Activated CD4-positive, alpha-beta T cell treated with anti-CD3 and anti-CD28 coated beads, Interleukin-2, amount 10 ng/mL, durations not matched to agents 7 days and 5 days (primary cell): ENCODE data around the gene ZNF239. TPM values are rescaled to one million over a fixed set of nuclear protein-coding genes. Genes with fewer than 3 reads are reported as not detected.
"Not testable (repeated sequence)": the region's sequence is repeated elsewhere in the genome, so short reads cannot be mapped to it uniquely, and the experiment has no call there.

Experiments used
- CTCF ChIA-PET: fragments of 350-600 bp; sonication (Branson Sonifier 250); formaldehyde crosslinking; loops from one replicate; lab custom pipeline; 2021; ENCODE audit warnings: antibody characterized with exemption; lab: Charles Lee
- POLR2A ChIA-PET: fragments of 350-600 bp; sonication (Branson Sonifier 250); formaldehyde crosslinking; loops from one replicate; lab custom pipeline; 2021; ENCODE audit warnings: antibody characterized with exemption; lab: Charles Lee
- DNase-seq: peaks from one replicate; pipeline ENCODE4 v3.0.0-alpha.2; 2020
- H3K27ac Mint-ChIP-seq: one replicate; pipeline ENCODE4 v1.8.0; 2021; ENCODE audit warnings: mild to moderate bottlenecking, moderate library complexity, mixed read lengths
- H3K27me3 Mint-ChIP-seq: one replicate; pipeline ENCODE4 v1.8.0; 2021; ENCODE audit warnings: mixed read lengths
- H3K36me3 Mint-ChIP-seq: one replicate; pipeline ENCODE4 v1.8.0; 2021; ENCODE audit warnings: low read depth, mixed read lengths
- H3K4me1 Mint-ChIP-seq: one replicate; pipeline ENCODE4 v1.8.0; 2021; ENCODE audit warnings: mixed read lengths
- H3K4me3 Mint-ChIP-seq: one replicate; pipeline ENCODE4 v1.8.0; 2021; ENCODE audit warnings: mild to moderate bottlenecking, moderate library complexity, mixed read lengths
- H3K9me3 Mint-ChIP-seq: one replicate; pipeline ENCODE4 v1.8.0; 2021; ENCODE audit warnings: mixed read lengths
- total RNA-seq, 2 experiments: library from RNA; stranded (reverse); gene quantifications; one replicate each; pipeline ENCODE4 v1.2.3, GENCODE V29; 2021

ZNF239 gene
- total RNA-seq, 2 experiments from 2014 or later, result 0.45 to 0.73 TPM

DNA sequence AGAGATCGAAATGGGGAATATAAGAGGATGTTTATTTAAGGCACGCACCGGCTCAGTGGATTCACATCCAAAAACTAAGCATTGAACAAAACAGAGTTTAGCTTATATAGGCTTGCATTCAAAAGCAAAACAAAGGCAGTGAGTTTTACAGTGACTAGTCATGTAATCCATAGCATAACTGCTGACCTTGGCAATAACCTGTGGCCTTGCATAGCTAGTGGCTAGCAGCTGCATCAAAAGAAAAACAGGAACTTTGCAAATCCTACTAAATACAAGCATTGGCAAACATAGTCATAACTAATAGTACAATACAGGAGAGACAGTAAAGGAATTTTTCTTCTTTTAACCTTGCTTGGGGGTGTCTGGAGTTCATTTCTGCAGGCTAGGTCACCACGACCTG, 22.1 kb upstream of the ZNF239 start:
- Mint-ChIP-seq H3K9me3 (peaks cover 25% of the 10 kb centered on the region), H3K27me3 (peaks cover 3% of the 10 kb centered on the region), H3K27ac (peak overlapping the region; percentile 89), H3K4me1 (peaks cover 33% of the 10 kb centered on the region), H3K4me3 (no peak overlapping the region), H3K36me3 (peaks cover 6% of the 10 kb centered on the region)
- DNase-seq, result no peak
- ChIA-PET CTCF (no interaction called here), POLR2A (no interaction called here)

DNA sequence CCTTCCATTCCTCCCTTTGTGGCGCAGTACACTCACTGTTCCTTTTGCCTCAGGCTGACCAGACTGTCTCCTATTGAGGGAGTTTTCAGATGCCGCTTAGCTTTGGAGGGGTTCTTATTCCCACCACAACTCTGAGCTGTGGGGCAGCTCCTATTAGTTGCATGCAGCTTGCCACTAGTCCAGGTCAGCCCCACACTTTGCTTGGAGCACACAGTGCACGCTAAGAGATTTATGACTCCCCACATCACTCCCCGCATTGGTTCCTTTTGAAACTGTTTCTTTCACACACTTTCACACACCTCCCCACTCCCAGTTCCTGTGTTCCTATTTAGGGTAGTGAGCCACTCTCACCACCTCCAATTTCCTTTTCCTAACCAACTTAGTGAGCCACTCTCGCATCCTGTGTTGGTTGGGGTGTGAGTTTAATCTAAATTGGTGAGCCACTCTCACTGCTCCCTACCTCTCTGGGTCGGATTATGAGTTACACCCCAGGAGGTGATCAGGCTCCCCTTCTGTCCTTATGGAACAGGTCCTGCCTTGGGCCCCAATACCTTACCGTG, 21.4 kb upstream of the ZNF239 start:
- Mint-ChIP-seq H3K27ac (peak overlapping the region; percentile 89), H3K4me3 (peak overlapping the region; percentile 68), H3K4me1 (peaks cover 33% of the 10 kb centered on the region), H3K36me3 (peaks cover 6% of the 10 kb centered on the region), H3K9me3 (peaks cover 23% of the 10 kb centered on the region), H3K27me3 (peaks cover 3% of the 10 kb centered on the region)
- POLR2A ChIA-PET, result interaction anchor here (0.6 kb wide), 1 partner anchor 127 kb away, joined by 3 read pairs; no protein-coding TSS in a partner anchor
- peak; percentile 29 for DNase-seq
- CTCF ChIA-PET, result interaction anchor here (1.2 kb wide), 1 partner anchor 9 kb away, joined by 4 read pairs; no protein-coding TSS in a partner anchor

DNA sequence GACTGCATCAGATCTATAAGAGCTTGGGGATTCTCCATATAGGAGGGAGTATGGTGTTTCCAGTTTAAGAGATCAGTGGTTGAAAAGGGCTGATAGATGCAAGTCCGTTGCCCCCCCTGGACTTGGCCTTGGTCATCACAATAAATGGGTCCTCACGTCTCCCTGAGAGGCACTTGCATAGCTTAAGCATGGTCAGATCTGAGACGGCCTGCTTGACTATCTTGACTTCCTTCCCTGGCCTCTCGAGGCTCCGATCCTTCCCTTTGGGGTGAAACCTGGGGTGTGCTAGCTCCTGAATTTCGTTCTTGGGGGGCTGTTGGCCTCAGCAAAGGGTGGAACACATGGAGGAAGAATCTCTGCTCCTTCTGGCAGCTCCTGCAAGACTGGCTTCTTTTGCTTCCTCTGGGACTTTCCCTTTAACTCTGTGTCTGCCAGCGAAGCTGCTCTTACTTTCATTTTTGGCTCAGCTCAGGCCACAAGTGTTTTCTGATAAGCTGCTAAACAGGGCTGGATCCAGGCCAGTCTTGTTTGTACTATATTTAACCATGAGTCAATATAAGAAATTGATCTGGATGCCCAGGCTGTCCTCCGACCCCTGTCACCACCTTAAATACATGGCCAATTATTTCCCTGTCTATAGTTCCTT, 20.7 kb upstream of the ZNF239 start:
- peak overlapping the region; percentile 68 for H3K4me3 Mint-ChIP-seq
- H3K9me3 Mint-ChIP-seq, result peaks cover 24% of the 10 kb centered on the region
- H3K36me3 Mint-ChIP-seq, result peaks cover 6% of the 10 kb centered on the region
- ChIA-PET CTCF (interaction anchor here (0.5 to 1.2 kb wide), 2 partner anchors 9 to 183 kb away, joined by 3 to 4 read pairs; no protein-coding TSS in a partner anchor), POLR2A (interaction anchor here (0.6 kb wide), 1 partner anchor 128 kb away, joined by 3 read pairs; no protein-coding TSS in a partner anchor)
- peaks cover 33% of the 10 kb centered on the region for H3K4me1 Mint-ChIP-seq
- peaks cover 7% of the 10 kb centered on the region for H3K27me3 Mint-ChIP-seq
- H3K27ac Mint-ChIP-seq, result peak overlapping the region; percentile 89
- DNase-seq, result peak; percentile 62

DNA sequence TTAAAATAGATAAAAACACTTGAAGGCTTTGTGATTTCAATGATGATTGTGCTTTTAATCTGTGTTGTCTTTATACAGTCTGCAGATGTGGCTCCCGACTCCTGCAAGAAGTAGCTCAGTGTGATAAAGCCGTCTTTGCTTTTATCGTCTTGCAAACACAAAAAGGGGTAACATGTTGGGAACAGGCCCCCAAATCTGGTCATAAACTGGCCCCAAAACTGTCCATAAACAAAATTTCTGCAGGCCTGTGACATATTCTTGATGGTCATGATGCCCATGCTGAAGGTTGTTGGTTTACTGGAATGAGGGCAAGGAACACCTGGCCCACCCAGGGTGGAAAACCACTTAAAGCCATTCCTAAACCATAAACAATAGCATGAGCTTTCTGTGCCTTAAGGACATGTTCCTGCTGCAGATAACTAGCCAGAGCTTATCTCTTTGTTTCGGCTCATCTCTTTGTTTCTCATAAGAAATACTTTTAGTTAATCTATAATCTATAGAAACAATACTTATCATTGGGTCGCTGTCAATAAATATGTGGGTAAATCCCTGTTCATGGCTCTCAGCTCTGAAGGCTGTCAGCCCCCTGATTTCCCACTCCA, 17.0 kb upstream of the ZNF239 start:
- Mint-ChIP-seq H3K27ac (no peak overlapping the region), H3K4me1 (peaks cover 24% of the 10 kb centered on the region), H3K36me3 (peaks cover 6% of the 10 kb centered on the region), H3K4me3 (no peak overlapping the region), H3K9me3 (peaks cover 17% of the 10 kb centered on the region), H3K27me3 (peaks cover 12% of the 10 kb centered on the region)
- CTCF ChIA-PET, result no interaction called here
- POLR2A ChIA-PET, result no interaction called here
- no peak for DNase-seq

DNA sequence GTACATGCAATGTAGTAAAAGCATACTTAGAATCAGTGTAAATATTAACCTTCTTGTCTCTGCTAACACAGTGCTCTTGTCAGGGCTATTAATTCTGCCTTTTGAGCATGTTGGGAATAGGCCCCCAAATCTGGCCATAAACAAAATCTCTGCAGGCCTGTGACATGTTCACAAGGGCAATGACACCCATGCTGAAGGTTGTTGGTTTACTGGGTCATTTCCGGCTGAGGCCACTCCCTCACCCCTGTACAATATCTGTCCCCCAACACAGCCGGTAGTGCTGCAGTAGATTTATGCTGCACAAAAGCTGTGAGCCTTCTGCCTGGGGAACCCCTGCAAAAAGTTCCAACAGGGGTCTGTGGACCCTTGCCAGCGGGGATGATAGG, 12.3 kb upstream of the ZNF239 start:
- H3K27me3 Mint-ChIP-seq, H3K9me3 Mint-ChIP-seq, H3K4me1 Mint-ChIP-seq, POLR2A ChIA-PET, H3K36me3 Mint-ChIP-seq, H3K27ac Mint-ChIP-seq, H3K4me3 Mint-ChIP-seq, DNase-seq: not testable (repeated sequence)
- CTCF ChIA-PET, result interaction anchor here (1.0 to 1.2 kb wide), 2 partner anchors 8 to 11 kb away, joined by 3 to 4 read pairs; no protein-coding TSS in a partner anchor

DNA sequence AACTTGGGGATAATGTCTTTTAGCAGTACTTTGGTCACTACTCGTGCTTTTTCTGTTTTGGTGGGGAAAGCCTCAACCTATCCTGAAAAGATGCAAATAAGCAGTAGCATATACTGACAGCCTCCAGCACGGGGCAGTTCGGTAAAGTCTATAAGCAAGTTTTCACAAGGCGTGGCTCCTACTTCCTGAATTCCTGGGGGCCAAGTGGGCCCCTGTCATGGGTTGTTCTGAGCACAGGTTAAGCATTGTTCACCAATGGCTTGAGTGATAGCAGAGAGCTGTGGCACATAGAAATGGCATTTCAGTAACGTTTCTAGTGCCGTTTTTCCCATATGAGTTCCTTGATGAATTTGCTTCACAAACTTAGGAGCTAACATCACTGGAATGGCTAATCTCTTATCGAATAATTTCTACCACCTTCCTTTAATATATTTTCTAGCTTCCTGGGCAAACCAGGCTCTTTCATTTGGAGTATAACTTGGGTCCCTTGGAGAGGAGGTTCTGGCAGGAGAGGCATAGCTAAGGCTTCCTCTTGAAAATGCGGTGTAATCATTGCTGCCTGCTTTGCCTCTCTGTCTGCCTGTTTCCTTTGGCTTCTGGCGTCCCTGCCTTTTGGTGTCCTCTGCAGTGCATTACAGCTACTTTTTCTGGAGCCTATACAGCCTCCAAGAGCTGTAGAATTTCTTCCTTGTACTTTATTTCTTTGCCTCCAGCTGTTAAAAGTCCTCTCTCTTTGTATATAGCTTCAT, 11.7 kb upstream of the ZNF239 start:
- no peak for DNase-seq
- Mint-ChIP-seq H3K9me3 (peaks cover 6% of the 10 kb centered on the region), H3K4me1 (no peaks in the 10 kb centered on the region), H3K27me3 (peaks cover 10% of the 10 kb centered on the region), H3K4me3 (no peak overlapping the region), H3K27ac (no peak overlapping the region), H3K36me3 (peaks cover 2% of the 10 kb centered on the region)
- ChIA-PET POLR2A (no interaction called here), CTCF (interaction anchor here (1.0 to 1.2 kb wide), 2 partner anchors 9 to 12 kb away, joined by 3 to 4 read pairs; no protein-coding TSS in a partner anchor)

DNA sequence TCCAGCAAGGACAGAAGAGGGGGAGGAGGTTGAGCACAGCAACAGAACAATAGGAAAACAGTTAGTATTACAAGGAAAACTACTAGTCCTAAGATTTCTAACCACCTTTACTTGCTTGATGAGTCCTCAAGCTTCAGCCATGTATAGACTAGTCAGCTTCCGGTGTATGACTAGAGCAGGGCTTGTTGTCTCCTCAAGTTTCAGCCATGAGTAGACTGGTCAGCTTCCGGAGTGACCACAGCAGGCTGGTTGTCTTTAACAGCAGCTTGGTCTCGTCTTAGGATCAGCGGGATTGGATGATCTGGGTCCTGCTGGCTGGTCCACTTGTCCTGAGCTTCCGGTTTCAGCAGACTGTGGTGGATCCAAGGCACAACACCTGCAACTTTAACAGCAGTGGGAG, 10.6 kb upstream of the ZNF239 start:
- Mint-ChIP-seq H3K4me1 (no peaks in the 10 kb centered on the region), H3K9me3 (peaks cover 6% of the 10 kb centered on the region), H3K4me3 (no peak overlapping the region), H3K27ac (no peak overlapping the region), H3K27me3 (peaks cover 13% of the 10 kb centered on the region), H3K36me3 (peaks cover 2% of the 10 kb centered on the region)
- ChIA-PET POLR2A (no interaction called here), CTCF (no interaction called here)
- DNase-seq, result no peak

DNA sequence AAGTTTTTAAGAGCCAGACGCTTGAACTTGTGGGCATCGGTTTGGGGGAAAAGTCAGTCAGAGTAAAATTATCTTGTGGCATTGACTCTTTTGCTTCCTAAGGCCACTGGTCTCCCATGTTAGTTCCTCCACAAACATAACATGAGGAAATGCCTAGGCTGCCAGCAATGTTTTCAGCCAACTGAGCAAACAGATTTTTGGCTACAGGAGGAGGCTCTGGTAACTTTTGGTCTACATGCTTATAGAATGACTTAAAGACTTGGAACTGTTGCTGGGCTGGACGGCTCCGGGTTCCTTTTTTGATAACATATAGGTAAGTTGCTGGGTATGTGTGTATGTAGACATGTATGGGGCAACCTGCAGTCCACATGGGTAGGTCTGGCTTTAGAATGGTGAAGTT, 9.6 kb upstream of the ZNF239 start:
- POLR2A ChIA-PET, result no interaction called here
- peaks cover 4% of the 10 kb centered on the region for H3K36me3 Mint-ChIP-seq
- no peak overlapping the region for H3K27ac Mint-ChIP-seq
- no peaks in the 10 kb centered on the region for H3K4me1 Mint-ChIP-seq
- H3K9me3 Mint-ChIP-seq, result peaks cover 8% of the 10 kb centered on the region
- CTCF ChIA-PET, result no interaction called here
- DNase-seq, result no peak
- peaks cover 14% of the 10 kb centered on the region for H3K27me3 Mint-ChIP-seq
- H3K4me3 Mint-ChIP-seq, result no peak overlapping the region

DNA sequence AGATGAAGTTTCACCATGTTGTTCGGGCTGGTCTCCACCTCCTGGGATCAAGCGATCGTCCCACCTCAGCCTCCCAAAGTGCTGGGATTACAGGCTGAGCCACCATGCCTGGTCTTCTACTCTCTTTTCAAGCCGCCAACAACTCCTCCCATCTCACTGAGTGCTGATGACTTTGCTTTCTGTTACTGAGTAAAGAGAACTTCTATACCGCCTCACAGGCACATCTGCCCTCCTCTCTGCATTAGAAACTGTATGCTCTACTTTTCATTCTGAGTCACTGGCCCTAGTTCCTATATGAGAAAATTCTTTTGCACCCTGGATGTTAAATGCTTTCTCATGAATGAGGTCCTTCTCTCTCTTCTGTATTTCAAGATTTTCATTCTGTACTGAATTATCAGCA, 2.2 kb upstream of the ZNF239 start:
- H3K27ac Mint-ChIP-seq, result peak overlapping the region; percentile 57
- H3K27me3 Mint-ChIP-seq, result peaks cover 14% of the 10 kb centered on the region
- ChIA-PET CTCF (interaction anchor here (0.6 kb wide), 1 partner anchor 56 kb away, joined by 3 read pairs; no protein-coding TSS in a partner anchor), POLR2A (no interaction called here)
- H3K4me1 Mint-ChIP-seq, result peaks cover 35% of the 10 kb centered on the region
- H3K36me3 Mint-ChIP-seq, result peaks cover 24% of the 10 kb centered on the region
- no peak overlapping the region for H3K4me3 Mint-ChIP-seq
- no peak for DNase-seq
- peaks cover 41% of the 10 kb centered on the region for H3K9me3 Mint-ChIP-seq

DNA sequence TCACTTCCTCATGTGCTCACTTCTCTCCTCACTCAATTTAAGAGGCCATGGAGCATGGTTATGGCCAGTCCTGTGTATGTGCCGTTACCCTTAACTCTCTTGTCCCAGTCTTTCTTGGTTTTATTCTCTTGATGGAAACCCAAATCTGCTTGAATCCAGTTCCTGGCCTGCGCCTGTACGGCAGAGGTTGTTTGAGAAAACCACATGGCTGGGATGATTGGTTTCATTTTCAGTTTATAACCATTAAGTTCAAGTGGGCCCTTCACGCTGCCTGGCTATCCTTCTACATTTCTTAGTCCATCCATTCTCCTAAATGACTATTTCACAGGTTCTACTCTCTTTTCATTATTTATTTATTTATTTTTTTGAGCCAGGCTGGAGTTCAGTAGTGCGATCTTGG, 1.6 kb upstream of the ZNF239 start:
- DNase-seq, result no peak
- peaks cover 40% of the 10 kb centered on the region for H3K4me1 Mint-ChIP-seq
- H3K4me3 Mint-ChIP-seq, result peak overlapping the region; percentile 30
- H3K27ac Mint-ChIP-seq, result peak overlapping the region; percentile 67
- H3K36me3 Mint-ChIP-seq, result peaks cover 22% of the 10 kb centered on the region
- POLR2A ChIA-PET, result no interaction called here
- H3K9me3 Mint-ChIP-seq, result peaks cover 42% of the 10 kb centered on the region
- peaks cover 12% of the 10 kb centered on the region for H3K27me3 Mint-ChIP-seq
- CTCF ChIA-PET, result interaction anchor here (0.6 kb wide), 1 partner anchor 57 kb away, joined by 3 read pairs; no protein-coding TSS in a partner anchor

DNA sequence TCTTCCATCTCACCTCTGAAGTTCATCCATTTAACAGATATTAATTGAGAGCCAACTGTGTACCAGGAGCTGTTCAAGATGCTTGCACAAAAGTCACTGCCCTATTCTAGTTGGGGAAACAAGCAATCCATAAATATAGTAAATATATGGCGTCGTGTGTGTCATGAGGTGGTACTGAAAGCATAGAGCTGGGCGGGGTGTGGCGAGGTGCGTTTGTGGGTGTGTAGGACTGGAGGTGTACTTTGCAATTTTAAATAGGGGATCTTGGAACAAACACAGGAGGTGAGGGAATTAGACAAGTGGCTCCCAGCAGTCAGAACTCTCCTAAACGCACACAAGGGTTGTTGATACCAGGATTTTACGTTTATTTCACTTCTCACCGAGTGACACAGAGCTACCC, 490 bp upstream of the ZNF239 start:
- ChIA-PET POLR2A (no interaction called here), CTCF (no interaction called here)
- Mint-ChIP-seq H3K9me3 (peaks cover 44% of the 10 kb centered on the region), H3K27ac (peak overlapping the region; percentile 75), H3K27me3 (peaks cover 4% of the 10 kb centered on the region), H3K36me3 (peaks cover 26% of the 10 kb centered on the region), H3K4me1 (peaks cover 48% of the 10 kb centered on the region), H3K4me3 (peak overlapping the region; percentile 69)
- DNase-seq, result no peak

DNA sequence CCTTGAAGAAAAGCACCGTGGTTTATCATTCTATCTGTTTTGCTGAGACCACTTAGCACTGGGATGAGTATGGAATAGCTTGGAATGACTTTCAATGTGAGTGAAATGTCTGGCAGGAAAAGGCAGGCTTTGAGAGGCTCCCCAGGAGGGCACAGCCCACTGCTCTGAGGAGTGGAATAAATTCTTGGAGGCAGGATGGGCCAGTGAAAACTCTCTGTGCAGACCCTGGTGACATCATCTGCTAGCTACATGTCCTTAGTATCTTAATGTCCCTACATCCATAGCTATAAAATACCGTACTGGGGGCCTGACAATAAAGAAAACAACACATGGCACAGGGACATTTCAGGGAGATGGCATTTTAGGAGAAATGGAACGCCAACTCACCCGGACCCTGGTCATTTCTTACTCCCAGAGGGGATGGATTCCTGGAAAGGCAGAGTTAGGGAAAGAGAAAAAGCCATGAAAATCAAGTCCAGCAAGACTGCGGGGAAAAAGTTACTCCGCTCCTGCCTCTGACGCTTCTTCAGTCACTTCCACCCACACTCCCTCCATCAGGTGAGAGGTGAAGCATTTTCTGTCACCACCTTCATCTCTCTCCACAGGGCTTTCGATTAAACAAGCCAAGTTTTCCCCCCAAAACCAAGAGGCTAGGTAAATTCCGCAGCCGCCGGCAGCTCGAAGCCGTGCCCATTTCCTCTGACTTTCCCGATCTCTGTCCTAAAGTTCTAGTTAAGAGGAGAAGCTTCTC, 991 bp downstream of the ZNF239 start:
- Mint-ChIP-seq H3K27ac (no peak overlapping the region), H3K36me3 (peaks cover 24% of the 10 kb centered on the region), H3K4me3 (peak overlapping the region; percentile 18), H3K4me1 (peaks cover 48% of the 10 kb centered on the region), H3K27me3 (no peaks in the 10 kb centered on the region), H3K9me3 (peaks cover 43% of the 10 kb centered on the region)
- DNase-seq, result no peak
- ChIA-PET POLR2A (no interaction called here), CTCF (interaction anchor here (0.8 to 1.0 kb wide), 2 partner anchors 11 to 21 kb away, joined by 3 read pairs; no protein-coding TSS in a partner anchor)
